GM18520 (cell line): Measurements from ENCODE around the gene NLRP1.

Experiments used
- ATAC-seq: cut with Tn5 transposase; IDR thresholded peaks from one replicate; pipeline ENCODE4 v1.9.1; 2021; ENCODE audit not compliant: unreplicated experiment

NLRP1 gene

DNA sequence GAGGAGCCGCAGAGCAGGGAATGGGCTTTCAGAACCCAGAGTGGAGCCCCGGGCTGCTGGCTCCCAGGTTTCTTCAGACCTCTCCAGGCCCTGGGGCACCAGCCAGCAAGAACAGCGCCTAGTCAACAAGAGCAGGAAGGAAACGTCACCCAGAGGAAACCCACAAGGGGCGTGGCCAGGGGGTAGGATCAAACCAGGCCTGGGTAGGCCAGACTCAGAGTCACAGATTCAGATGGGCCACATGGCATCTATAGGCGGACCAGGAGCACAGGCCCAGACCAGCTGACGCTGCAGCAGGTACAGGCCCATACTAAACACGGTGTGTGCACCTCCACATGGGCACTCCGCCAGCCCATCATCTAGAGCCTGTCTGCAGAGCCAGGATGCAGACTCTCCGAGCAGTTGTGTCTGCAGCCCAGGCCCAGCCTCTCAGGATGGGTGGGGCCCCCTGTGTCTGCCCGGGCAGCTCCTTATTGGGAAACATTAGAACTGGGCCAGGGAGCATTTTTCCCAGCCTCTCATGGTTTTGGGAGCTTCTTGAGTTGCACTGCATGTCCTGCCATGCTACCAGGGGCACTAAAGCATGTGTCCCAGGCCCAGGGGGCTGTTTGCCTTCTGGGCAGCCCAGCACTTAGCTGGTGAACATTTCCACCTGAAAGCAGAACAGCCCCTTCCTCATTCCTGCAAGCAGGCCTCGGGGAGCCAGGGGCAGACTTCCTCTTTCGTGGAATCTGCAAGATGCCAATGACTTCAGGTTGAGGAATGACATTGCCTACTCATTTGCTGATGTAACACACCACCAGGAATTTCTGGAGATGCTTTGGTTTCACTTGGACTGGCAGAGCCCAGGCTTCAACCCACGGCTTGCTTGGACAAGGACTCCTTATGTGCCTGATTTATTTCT, at the start of gene NLRP1:
TSS of gene NLRP1 (minus strand) at position 127 of the 904 bp plus-strand sequence. CDS start 552 bp downstream, outside the sequence.
- ATAC-seq = peak; percentile 82

DNA sequence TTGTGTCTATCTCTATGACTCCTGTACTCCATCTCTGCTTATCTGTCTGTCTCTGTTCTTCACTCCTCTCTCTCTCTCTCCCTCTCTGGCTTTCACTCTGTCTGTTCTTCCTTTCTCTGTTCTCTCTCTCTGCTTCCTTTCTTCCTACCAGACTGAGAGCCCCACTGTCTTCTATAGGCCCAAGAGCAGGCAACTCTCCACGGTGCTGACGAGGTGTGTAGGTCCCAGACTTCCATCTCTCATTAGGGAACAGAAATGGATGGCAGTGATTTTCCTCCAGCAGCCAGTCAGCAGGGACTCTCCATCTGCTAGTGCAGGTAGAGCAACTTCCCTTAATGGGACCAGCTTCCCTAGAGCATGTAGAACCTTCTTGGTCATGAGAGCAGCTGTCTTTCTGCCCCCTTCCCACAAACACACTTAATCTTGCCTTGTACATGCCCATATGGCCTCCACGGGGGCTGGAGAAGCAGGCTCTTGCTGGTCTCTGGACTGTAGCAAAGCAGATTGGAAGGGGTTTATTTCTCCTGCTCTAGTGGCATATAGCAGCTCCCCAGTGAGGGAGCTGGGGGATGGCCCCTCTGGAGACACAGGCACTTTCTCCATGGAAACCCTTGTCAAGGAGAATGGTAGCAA, 47.8 kb upstream of the NLRP1 start:
- no peak for ATAC-seq

DNA sequence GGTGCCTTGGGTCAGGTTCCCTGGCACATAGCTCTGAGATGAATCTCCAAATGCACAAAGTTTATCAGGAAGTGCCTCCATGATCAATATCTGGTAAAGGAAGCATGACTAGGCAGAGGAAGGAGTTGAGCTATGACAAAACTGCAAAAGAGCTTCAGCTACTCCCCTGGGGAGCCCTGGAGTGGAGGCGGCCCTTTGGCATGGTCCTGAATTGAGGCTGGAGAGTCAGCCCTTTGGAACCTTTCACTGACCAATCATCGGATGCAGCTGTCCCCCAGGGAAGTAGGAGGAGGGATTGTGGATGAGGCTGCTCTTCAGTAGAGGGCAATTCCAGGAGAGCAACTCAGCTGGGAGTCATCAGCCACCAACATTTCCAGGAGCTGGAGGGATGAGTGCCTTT, 46.1 kb upstream of the NLRP1 start:
- no peak for ATAC-seq

DNA sequence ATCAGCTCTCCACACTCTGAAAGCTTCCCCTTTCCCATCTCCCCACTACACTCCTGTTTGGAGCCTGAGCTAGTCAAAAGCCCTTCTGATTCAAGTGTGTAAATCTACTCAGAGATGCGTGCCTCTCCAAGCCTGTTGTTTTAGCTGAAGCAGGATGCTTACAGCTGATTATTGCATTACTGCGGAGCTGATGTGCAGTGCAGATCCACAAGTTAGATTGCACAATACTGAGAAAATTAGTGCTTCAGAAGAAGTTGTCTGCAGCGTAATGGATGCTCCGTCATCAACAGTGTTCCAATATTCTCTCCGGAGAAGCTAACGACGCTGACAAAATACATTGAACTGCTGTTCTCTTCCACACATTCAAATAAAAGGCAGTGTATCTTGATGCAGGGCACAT, 44.8 kb upstream of the NLRP1 start:
- ATAC-seq = no peak

DNA sequence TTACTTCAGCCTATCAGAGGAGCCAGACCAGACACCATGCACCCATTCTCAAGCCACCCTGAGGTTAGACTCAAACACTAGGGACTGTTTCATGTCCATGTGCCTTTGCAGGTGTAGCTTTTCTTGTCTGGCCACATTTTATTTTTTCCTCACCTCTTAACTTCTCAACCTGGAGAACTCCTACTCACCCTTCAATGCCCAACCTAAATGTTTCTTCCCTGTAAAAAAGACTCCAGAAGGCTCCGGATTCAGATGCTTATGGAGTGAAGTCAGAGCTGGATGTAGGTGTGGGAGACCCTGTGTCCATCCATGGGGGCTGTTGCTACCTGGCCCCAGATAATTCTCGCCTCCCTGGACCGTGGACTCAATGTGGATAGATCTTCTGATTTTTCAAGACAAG, 44.0 kb upstream of the NLRP1 start:
- no peak for ATAC-seq

DNA sequence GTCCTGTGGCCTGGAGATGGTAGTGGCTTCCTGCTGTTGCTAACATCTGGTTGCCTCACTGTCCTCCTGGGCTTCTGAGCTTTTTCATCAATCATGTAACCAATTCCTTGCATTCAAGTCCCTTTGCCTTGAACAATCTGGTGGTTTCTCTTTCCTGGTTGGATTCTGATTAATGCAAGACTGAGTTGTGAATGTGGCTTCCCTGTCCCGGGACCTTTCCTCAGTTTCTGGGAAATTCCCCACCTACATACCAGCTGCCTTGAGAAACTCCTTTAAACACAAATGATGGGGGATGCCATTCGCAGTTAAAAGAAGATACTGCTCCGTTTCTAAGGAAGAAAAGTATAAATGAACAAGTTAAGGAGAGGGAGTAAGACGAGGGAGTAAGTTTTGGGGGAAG, 39.9 kb upstream of the NLRP1 start:
- no peak for ATAC-seq

DNA sequence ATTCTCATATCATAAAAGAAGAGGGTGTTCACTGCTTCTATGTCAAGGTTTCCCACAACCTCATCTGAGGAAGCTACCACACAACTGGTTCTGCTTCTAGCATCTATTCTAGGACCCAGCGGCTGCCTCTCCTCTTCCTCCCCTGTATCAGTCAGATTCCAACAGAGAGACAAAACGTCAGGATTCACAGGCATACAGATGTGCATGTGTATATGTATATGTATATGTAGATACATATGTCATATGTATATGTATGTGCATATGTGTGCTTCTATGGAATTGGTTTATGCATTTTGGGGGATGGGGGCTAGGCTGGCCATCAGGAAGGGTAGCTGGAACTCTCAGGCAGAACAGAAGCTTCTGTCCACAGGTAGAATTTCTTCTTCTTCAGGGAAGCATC, 37.4 kb upstream of the NLRP1 start:
- no peak for ATAC-seq

DNA sequence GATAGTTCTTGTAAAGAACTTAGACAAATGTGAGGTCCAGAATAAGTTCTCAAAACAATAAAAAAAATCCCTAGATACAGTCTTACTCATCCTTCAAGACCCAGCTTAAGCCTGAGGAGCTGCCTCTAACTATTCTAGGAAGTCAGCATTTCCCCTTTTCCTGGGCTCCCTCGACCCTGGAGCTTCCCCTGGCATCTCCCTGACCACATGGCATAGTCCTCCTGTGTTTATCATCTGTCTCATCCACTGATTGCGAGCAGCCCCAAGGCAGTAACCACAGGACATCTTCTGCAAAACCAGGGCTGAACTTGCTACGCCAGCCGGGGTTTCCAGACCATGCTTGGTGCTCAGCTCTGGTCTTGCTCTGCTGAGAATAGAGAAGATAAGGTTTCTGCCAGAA, 36.7 kb upstream of the NLRP1 start:
- no peak for ATAC-seq

DNA sequence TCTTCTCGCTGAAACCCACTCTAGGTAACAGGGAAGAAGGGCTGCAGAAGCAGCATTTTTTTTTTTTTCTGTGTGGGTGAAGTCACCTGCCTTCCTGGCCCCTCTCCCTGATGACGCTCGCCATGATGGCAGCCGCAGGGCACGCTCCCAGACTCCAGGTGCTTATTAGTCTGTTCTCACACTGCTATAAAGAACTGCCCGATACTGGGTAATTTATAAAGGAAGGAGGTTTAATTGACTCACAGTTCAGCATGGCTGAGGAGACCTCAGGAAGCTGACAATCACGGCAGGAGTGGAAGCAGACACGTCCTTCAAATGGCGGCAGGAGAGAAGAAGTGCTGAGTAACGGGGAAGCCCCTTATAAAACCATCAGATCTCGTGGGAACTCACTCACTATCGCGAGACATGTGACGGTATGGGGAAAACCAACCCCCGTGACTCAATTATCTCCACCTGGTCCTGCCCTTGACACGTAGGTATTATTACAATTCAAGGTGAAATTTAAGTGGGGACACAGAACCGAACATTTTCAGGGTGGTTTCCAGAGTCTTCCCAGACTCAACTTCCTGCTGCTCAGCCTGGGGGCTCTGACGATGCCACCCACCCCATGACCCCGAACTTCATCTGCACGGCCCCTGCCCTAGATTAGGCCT, 34.9 kb upstream of the NLRP1 start:
- no peak for ATAC-seq

DNA sequence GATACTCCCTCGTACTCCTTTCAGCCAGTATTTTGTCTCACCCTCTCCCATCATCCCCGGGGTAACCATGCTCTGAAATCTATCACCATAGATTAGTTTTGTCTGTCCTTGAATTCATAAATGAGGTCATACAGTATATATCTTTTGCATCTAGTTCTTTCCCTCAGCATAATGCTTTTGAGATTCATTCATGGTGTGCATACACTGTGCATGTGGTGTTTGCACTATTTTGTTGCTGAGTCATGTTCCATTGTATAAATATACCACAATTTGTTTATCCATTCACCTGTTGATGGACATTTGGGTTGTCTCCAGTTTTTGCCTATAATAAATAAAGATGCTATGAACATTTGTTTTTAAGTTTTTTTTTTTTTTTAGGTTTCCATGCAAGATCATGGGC, 34.2 kb upstream of the NLRP1 start:
- ATAC-seq = no peak

DNA sequence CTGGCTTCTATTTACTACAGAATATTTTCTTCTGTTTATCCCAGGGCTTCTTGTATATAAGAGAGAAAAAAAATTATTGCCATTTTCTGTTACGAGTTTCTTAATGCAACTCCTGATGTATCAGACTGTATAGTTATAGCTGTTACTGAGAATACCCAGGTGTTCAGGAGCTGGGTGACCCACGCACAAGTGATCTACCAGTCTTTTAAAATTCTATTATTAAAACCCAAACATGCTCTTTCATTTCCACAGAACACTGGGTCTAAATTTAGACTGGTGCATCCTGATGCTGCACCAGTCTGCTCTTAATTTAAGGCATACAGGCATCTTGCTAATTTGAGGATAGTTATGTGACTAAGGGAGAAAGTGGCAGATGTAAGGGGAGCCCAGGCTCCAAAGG, 31.2 kb upstream of the NLRP1 start:
- ATAC-seq = no peak

DNA sequence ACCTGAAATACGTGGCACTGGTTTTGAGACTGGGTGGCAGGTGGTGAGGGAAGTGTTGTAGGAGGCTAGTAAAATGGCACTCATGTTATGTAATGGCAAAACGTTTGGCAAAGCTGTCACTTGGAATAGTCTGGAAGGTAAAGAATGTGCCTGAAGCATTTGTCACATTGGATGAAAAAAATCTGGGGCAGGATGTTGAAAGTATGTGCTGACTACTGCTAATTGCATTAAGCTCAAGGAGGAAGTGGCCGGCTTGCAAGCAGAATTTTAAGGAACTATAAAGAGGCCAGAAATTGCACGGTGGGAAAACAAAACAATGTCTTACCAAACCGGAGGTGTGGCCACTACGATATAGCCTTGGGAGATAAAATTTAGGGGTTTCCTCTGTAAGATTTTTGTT, 26.6 kb upstream of the NLRP1 start:
- ATAC-seq = no peak

DNA sequence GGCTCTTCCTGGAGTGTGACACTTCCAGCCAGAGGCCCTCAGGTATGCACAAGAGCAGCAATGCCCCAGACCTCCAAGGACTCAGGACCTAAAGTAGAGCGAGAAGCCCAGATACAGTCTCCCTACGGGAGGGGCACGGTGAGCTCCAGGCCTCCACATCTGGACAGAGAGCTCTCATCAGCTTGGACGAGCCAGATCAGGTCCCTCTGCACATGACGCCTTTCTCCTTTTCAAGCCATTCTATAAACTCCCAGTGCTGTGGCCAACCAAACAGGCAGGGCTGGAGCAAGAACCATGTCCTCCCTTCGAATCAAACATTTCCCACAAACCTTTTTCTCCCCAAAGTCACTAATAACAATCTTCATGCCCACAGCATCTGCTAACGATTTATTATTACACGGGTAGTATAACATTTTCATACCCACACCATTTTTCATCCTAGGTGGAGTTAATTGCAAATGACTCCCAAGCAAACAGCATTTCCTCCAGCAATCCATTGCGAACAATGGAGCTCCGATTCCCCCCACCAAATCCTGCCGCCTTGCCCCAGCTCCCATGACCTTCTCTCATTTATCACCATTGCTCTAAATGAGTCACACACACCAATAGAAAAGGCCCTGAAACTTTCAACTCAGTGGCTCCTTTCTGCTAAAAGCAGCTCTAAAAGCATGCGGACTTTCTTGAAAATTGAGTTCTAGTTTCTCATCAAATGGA, 24.2 kb upstream of the NLRP1 start:
- no peak for ATAC-seq

DNA sequence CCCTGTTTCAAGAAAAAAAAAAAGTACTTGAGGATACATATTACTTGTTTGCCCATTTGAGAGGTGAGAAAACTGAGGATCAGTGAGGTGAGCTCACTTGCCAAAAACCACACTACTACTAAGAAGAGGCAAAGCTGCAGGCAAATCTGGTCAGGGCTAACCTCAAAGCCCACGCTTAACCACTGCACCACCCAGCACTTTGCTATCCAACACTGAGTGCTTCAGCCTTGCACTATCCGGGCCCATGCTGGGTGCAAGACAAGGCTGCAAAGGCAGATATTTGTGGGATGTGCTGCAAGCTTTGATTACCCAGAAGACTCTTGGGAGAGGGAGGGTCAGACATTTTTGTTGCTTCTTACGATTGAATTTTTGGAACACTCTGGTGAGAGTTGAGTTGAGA, 23.6 kb upstream of the NLRP1 start:
- ATAC-seq = no peak

DNA sequence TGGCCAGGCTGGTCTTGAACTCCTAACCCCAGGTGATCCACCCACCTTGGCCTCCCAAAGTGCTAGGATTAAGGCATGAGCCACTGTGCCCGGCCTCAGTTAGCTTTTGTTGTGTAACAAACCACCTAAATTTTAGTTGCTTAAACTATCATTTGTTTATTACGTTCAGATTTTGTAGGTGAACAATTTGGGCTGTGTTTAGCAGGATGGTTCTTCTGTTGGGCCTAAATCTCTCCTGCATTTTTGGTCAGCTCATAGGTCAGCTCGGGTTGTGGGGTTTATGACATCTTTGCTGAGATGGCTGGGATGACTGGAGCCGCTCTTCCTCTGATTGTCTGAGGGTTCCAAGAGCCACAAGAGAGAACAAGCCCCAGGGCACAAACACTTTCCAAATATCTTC, 21.1 kb upstream of the NLRP1 start:
- ATAC-seq = no peak

DNA sequence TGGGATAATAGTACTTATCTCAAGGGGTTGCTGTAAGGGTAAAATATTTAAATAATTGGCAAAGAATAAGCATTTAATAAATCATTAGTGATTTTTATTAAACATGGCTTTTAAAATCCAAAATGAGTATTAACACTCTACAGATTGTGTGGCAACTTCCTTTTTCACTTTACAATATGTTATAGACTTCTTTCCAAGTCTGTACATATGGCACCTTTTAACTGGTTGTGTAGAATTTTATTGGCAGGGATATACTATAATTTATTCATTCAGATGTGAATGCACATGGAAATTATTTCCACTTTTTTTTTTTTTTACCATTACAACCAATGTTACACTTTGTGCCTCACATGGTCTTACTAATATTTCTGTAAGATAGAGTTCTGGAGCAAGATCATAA, 15.7 kb upstream of the NLRP1 start:
- no peak for ATAC-seq

DNA sequence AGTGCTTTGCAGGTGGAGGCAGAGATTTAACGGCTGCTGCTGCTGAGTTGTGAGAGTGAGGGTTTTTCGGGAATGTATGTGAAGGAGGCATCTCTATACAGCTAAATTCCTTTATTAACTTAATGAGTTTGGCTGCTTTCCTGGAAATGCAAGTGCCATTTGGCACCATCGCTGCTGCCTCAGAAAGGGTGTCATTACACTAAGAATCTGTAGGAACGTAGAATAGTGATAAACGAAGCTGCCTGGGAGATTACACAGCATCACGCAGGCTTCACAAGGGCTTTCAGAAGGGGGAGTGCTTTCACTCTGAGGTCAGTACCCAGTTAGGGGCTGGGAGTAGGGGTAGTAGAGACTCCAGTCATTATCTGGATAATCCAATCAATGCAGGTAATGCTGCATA, 14.1 kb upstream of the NLRP1 start:
- ATAC-seq = no peak

DNA sequence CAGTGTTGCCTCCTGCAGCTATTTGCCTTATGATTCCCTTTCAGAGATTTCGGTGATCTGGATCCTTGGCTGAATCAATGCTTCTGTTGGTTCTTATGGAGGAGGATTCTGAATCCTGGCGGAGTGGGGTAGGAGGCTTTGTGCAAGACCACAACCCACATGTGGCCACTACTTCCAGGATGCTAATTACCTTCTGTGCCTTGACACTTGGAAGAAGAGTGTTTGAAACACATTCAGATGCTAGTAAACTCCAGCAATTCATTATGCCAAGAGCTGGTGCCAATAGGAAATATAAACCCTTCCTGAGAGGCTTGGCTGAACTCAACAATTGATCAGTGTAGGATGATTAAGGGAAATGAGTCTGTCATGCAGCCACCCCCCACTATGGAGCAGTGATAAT, 12.1 kb upstream of the NLRP1 start:
- no peak for ATAC-seq

DNA sequence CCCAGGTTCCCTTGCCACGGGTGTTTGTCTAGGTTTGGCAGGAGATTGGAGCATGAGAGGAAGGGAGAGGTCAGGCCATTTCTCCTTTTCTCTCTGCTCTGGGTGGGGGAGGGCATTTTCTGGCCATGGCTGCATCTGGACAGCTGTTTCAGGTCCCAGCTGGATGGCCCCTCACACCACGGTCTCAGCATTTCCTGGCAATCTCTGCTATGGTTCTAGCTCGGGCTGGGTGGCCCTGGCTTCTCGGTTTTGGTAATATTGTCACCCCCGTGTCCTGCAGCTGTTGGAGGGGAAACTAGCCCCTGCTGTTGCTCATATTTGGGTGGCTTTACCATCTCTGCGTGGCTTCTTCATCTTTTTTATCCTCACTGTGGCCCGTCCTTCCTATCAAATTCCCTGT, 11.5 kb upstream of the NLRP1 start:
- ATAC-seq = no peak

DNA sequence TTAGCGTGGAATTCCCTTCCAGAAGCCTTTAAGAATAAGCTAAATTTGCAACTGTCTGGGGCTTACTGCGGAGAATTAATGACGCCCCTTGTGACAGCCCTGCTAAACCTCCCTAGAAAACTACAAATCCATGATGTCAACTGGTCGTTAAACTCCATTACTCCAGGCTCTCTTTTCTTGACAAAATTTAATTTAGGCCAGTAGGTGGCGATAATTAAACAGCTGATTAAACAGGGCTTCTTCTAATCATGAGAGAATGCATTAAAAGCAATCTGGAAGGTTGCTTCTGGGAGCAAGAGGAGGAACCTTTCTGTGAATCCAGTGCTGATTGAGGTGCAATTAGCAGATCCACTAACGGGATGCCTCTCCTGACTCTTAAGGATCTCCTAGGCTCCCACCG, 8.1 kb upstream of the NLRP1 start:
- ATAC-seq = no peak

DNA sequence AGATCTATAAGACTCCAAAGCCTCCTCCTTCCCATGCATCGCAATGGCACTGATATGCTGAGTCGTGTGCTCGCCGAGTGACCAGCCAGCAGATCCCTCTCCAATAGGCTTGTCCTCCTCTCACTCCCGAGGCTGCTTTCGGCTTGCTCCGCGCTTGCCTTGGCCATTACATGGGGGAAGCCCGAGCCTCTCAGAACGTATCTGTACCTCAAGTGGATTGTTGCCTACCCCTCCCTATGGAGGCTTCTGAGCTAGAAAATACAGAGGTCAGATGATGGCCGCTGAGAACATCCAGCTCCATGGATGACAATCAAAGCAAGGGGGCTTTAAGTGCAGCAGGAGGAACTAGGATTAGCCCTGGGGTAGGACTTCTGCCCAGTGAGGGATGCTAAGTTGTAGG, 7.7 kb upstream of the NLRP1 start:
- no peak for ATAC-seq

DNA sequence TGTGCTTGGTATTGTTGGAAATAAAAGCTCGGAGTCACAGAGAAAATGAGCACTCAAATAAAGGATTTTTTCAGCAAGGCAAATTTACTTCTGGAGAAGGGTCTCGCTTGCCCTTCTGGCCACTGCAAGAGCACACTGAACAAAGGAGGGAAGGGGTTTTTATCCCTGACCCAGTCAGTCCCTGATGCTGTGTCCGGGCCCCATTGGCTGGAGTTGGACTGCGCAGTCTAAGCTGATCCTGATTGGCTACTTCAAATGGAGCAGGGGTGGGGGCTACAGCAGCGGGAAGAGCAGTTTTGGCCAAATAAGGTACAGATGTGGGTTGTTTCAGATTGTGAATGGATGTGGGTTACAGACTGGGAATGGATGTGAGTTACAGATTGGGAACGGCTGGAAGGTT, 4.3 kb upstream of the NLRP1 start:
- ATAC-seq = no peak
